Fibroblast of lung (primary cell): Measurements from ENCODE around the gene SLTM.

ENCODE experiments used
- CTCF ChIP-seq, 2 donors: IDR thresholded peaks in 1 of 2; conservative IDR thresholded peaks in 1 of 2; 1 replicate in 1 of 2; 2 replicates in 1 of 2; pipeline ENCODE4 v1.5.1; 2011 to 2012; ENCODE audit warnings: low read length in 2 of 2, control low read depth in 1 of 2, inconsistent platforms in 1 of 2, low read depth in 1 of 2, mild to moderate bottlenecking in 1 of 2
- EZH2 ChIP-seq: IDR thresholded peaks from 2 replicates; pipeline ENCODE4 v1.5.1; 2012; ENCODE audit warnings: low read length, control low read depth, mild to moderate bottlenecking; ENCODE audit errors: missing control alignments

GRCh38 chr15:58909616-58910015 is 23.9 kb downstream of the SLTM start:
- TF ChIP-seq EZH2 = no peak
- no peak for TF ChIP-seq CTCF (conservative IDR thresholded peaks at IDR 0.05 in 1 of 2, IDR thresholded peaks at IDR 0.05 in 1 of 2; ENCODE audit: low read depth in 1 of 2, low read length in 2 of 2)
